Uterus (tissue), 2 donors: Measurements from ENCODE around the gene ACIN1.

Source experiments
- POLR2A ChIP-seq, 2 donors: fragments of 450-650 bp; IDR thresholded peaks; one replicate each; pipeline ENCODE4 v1.6.1; 2016; ENCODE audit warnings: antibody characterized with exemption in 2 of 2, mild to moderate bottlenecking in 1 of 2, moderate library complexity in 1 of 2
- TF ChIP-seq, protein P1 (sequence below), 4 experiments: fragments of 200-600 bp in 2 of 4; fragments of 450-650 bp in 2 of 4; sonication (generic) in 2 of 4; IDR thresholded peaks; one replicate each; pipeline ENCODE4 v1.5.1; 2016 to 2019; ENCODE audit warnings: antibody characterized with exemption in 4 of 4, mild to moderate bottlenecking in 2 of 4, moderate library complexity in 1 of 4

- TF ChIP-seq, protein P1, sequence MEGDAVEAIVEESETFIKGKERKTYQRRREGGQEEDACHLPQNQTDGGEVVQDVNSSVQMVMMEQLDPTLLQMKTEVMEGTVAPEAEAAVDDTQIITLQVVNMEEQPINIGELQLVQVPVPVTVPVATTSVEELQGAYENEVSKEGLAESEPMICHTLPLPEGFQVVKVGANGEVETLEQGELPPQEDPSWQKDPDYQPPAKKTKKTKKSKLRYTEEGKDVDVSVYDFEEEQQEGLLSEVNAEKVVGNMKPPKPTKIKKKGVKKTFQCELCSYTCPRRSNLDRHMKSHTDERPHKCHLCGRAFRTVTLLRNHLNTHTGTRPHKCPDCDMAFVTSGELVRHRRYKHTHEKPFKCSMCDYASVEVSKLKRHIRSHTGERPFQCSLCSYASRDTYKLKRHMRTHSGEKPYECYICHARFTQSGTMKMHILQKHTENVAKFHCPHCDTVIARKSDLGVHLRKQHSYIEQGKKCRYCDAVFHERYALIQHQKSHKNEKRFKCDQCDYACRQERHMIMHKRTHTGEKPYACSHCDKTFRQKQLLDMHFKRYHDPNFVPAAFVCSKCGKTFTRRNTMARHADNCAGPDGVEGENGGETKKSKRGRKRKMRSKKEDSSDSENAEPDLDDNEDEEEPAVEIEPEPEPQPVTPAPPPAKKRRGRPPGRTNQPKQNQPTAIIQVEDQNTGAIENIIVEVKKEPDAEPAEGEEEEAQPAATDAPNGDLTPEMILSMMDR (IDR thresholded peaks at IDR 0.05): no peak
- no peak for TF ChIP-seq POLR2A (IDR thresholded peaks at IDR 0.05)
Measured at GRCh38 chr14:23127861-23128260, 32.9 kb upstream of the ACIN1 start.
